Omental fat pad (tissue), 4 donors: ENCODE measurements around the gene PSPN. TPM values are rescaled to one million over a fixed set of nuclear protein-coding genes. Genes with fewer than 3 reads are reported as not detected.

Experiments used
- ATAC-seq: fragments of 150-250 bp; one replicate; pipeline ENCODE4 v1.9.1; 2016; ENCODE audit warnings: mild to moderate bottlenecking, moderate library complexity; ENCODE audit not compliant: low FRiP score
- DNase-seq: peaks from one replicate; pipeline ENCODE4 v3.0.0-alpha.2; 2019; ENCODE audit warnings: low spot score
- small RNA-seq: library from RNA; depleted of rRNA; stranded (forward); fragments of <200 nt; gene quantifications from one replicate; pipeline ENCODE3, GENCODE V24; 2016
- total RNA-seq, 4 donors: library from RNA; depleted of rRNA; stranded (reverse); fragments of >200 nt; gene quantifications; one replicate each; pipeline ENCODE4 v1.1.0, GENCODE V29; 2016
- TF ChIP-seq, protein P1 (sequence below), 3 donors: fragments of 450-650 bp; IDR thresholded peaks; one replicate each; pipeline ENCODE4 v1.5.1; 2016 to 2017; ENCODE audit warnings: antibody characterized with exemption in 3 of 3, mild to moderate bottlenecking in 3 of 3, moderate library complexity in 2 of 3

The PSPN gene
- total RNA-seq, 4 donors from 2014 or later: 0.47 to 1.0 (median 0.65) TPM

DNA sequence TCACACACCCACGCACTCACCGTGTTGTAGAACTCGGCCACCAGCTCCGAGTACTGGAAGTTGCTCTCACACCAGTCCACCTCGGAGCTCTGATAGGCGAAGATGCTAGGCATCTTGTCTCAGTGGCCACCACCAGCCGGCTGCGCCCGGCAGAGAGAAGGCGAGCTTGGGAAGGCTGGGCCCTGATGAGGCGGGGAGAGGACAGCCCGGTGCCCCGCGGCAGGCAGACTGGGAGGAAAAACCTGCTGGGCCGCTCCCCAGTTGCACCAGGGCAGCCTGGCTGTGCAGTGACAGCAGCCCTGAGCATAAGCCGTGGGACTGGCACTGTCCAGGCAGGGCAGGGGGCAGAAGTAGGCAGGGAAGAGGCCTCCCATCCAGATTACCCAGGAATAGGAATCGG is 42.3 kb downstream of the PSPN start, which contains the start of gene ACER1:
TSS of gene ACER1 (minus strand) at position 174 of the 400 bp plus-strand sequence. CDS start at position 113, 61 bp downstream.
- DNase-seq: no peak
- no peak for ATAC-seq
- TF ChIP-seq, protein P1, sequence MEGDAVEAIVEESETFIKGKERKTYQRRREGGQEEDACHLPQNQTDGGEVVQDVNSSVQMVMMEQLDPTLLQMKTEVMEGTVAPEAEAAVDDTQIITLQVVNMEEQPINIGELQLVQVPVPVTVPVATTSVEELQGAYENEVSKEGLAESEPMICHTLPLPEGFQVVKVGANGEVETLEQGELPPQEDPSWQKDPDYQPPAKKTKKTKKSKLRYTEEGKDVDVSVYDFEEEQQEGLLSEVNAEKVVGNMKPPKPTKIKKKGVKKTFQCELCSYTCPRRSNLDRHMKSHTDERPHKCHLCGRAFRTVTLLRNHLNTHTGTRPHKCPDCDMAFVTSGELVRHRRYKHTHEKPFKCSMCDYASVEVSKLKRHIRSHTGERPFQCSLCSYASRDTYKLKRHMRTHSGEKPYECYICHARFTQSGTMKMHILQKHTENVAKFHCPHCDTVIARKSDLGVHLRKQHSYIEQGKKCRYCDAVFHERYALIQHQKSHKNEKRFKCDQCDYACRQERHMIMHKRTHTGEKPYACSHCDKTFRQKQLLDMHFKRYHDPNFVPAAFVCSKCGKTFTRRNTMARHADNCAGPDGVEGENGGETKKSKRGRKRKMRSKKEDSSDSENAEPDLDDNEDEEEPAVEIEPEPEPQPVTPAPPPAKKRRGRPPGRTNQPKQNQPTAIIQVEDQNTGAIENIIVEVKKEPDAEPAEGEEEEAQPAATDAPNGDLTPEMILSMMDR (IDR thresholded peaks at IDR 0.05): no peak

DNA sequence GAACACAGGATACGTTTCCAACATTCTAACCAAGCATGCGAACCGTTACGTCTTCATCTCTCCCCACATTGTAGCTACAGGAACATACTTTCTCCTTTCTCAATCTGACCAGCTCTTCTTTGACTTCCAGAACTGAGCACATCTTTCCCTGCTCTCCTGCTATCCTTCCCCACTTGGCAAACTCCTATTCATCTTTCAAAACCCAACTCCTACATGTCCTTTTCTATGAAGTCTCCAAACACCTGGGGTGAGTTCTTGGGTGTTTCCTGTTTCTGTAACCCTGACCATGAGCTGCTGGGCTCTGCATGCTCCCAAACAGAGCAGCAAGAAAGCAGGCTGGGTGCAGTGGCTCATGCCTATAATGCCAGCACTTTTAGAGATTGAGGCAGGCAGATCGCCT is 48.9 kb downstream of the PSPN start:
- ATAC-seq (no peak), DNase-seq (no peak)
- TF ChIP-seq, protein P1 (IDR thresholded peaks at IDR 0.05): no peak

GRCh38 chr19:6325614-6326013 is 50.1 kb downstream of the PSPN start:
- ATAC-seq (no peak), DNase-seq (no peak)
- TF ChIP-seq, protein P1 (IDR thresholded peaks at IDR 0.05): no peak

Small RNA genes lying within 50 kb of the gene (small RNA-seq; reads per million reads assigned to genes)
- gene MIR6790 (not detected), gene MIR6885 (not detected)

Other genes starting within 250 kb of the PSPN start
- not detected for gene ACSBG2, start 240.3 kb downstream of the PSPN start, total RNA-seq
- gene MLLT1, start 96.0 kb downstream of the PSPN start, total RNA-seq: 10 to 100 TPM; 14.1 to 23.3 (median 18.1) TPM
- not detected for gene ACER1, start 42.3 kb downstream of the PSPN start, total RNA-seq
- gene CLPP, start 14.4 kb downstream of the PSPN start, total RNA-seq: 100 to 1,000 TPM in 1 of 4 donors, 10 to 100 TPM in 3; 58.4 to 119 (median 58.5) TPM
- 10 to 100 TPM; 39.3 to 49.2 (median 43.4) TPM for gene ALKBH7, start 3.1 kb downstream of the PSPN start, total RNA-seq
- 10 to 100 TPM; 28.5 to 50.3 (median 38.6) TPM for gene GTF2F1, start 17.2 kb upstream of the PSPN start, total RNA-seq
- gene KHSRP, start 48.9 kb upstream of the PSPN start, total RNA-seq: 100 to 1,000 TPM in 1 of 4 donors, 10 to 100 TPM in 3; 67.4 to 125 (median 78.3) TPM
- not detected for gene SLC25A41, start 57.8 kb upstream of the PSPN start, total RNA-seq
- gene SLC25A23, start 83.9 kb upstream of the PSPN start, total RNA-seq: 10 to 100 TPM; 24.6 to 28.7 (median 26.3) TPM
- gene CRB3, start 88.3 kb upstream of the PSPN start, total RNA-seq: 1 to 10 TPM in 2 of 4 donors, under 1 TPM in 1, not detected in 1; 0.82 to 6.2 (median 1.1) TPM
- gene DENND1C, start 105.9 kb upstream of the PSPN start, total RNA-seq: 1 to 10 TPM; 1.0 to 7.6 (median 4.6) TPM
- gene TUBB4A, start 126.4 kb upstream of the PSPN start, total RNA-seq: 1 to 10 TPM in 3 of 4 donors, not detected in 1; 2.2 to 2.8 (median 2.2) TPM
- gene TNFSF9, start 155.1 kb upstream of the PSPN start, total RNA-seq: 1 to 10 TPM in 3 of 4 donors, under 1 TPM in 1; 0.94 to 4.2 (median 1.4) TPM
- not detected for gene CD70, start 215.2 kb upstream of the PSPN start, total RNA-seq